ENCODE results near the gene GOLT1A. TPM values are rescaled to one million over a fixed set of nuclear protein-coding genes. Genes with fewer than 3 reads are reported as not detected.

The GOLT1A gene
- total RNA-seq, 1 donor from 2014 or later: not detected

DNA sequence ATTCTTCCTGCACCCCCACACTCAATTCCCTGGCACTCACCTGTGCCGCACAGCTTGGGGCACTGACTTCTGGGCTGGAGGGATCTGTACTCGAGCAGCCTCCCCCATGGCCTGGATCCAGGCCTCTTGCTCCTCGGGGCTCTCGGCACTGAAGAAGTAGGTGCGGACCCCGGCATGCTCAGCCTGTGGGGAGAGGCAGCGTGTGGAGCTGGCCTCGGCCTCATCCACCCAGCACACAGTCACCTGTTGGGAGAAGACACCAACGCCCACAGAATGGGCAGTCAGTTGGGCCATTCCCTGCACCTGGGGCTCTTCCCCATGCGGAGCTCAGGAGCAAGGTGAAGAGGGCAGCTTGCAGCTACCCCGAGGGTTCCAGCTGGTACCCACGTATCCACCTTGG lies 47.5 kb upstream of the GOLT1A start:
- Mint-ChIP-seq H3K4me3 (ENCODE audit: unreplicated experiment) (no peak overlapping the region), H3K27me3 (ENCODE audit: unreplicated experiment) (peaks cover 23% of the 10 kb centered on the region), H3K4me1 (ENCODE audit: unreplicated experiment) (peaks cover 7% of the 10 kb centered on the region), H3K27ac (ENCODE audit: unreplicated experiment) (no peak overlapping the region), H3K9me3 (ENCODE audit: unreplicated experiment) (no peaks in the 10 kb centered on the region), H3K36me3 (ENCODE audit: unreplicated experiment) (no peaks in the 10 kb centered on the region)
- no peak for DNase-seq (ENCODE audit: extremely low spot score, unreplicated experiment)
- TF ChIP-seq, protein P1, sequence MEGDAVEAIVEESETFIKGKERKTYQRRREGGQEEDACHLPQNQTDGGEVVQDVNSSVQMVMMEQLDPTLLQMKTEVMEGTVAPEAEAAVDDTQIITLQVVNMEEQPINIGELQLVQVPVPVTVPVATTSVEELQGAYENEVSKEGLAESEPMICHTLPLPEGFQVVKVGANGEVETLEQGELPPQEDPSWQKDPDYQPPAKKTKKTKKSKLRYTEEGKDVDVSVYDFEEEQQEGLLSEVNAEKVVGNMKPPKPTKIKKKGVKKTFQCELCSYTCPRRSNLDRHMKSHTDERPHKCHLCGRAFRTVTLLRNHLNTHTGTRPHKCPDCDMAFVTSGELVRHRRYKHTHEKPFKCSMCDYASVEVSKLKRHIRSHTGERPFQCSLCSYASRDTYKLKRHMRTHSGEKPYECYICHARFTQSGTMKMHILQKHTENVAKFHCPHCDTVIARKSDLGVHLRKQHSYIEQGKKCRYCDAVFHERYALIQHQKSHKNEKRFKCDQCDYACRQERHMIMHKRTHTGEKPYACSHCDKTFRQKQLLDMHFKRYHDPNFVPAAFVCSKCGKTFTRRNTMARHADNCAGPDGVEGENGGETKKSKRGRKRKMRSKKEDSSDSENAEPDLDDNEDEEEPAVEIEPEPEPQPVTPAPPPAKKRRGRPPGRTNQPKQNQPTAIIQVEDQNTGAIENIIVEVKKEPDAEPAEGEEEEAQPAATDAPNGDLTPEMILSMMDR (IDR thresholded peaks at IDR 0.05): no peak

DNA sequence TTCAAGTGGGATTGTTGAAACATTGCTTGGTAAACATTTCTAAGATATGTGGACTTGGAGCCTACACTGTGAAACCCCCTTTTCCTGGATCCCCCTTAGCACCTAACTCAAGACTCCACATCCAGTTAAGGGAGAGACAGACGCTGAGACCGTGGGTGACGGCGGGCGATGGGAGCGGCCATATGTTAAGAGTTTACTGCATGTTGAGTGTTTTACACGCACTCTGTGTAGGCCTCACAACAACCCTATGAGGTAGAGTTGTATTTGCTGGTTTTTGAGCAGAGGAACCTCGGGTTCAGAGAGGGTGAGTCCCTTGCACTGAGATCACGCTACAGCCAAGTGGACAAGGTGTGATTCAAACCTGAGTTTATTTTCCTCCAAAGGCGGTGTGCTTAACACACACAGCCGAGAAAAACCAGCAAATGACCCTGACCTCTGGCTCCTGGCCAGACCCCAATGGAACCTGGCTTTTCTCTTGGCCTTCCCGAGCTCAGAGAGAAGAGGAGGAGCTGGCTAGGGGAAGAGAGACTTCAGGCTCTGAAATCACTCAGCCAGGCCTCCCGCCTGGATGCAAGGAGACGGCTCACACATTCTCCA lies 46.9 kb upstream of the GOLT1A start:
- Mint-ChIP-seq H3K4me1 (ENCODE audit: unreplicated experiment) (peaks cover 13% of the 10 kb centered on the region), H3K9me3 (ENCODE audit: unreplicated experiment) (no peaks in the 10 kb centered on the region), H3K27me3 (ENCODE audit: unreplicated experiment) (peaks cover 23% of the 10 kb centered on the region), H3K27ac (ENCODE audit: unreplicated experiment) (no peak overlapping the region), H3K36me3 (ENCODE audit: unreplicated experiment) (no peaks in the 10 kb centered on the region), H3K4me3 (ENCODE audit: unreplicated experiment) (no peak overlapping the region)
- no peak for DNase-seq (ENCODE audit: extremely low spot score, unreplicated experiment)
- TF ChIP-seq, protein P1 (IDR thresholded peaks at IDR 0.05): no peak

DNA sequence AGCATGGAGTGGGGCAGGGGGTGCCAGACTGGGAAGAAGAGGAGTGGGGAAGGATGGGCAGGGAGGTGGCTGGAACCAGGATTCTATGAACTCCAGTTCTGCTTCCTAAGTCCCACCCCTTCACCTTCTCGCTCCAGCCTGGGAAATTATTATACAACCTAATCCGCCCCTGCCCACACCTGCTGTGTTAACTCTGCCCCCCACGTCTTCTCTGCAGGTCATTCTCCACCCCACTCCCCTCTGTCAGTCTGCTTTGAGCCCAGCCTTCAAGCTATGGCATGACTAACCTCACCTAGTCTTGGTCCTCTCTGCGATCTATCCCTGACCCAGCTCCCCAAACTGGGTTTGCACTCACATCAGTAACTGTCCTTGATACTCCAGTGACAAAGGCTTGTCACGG lies 46.0 kb upstream of the GOLT1A start:
- Mint-ChIP-seq H3K27me3 (ENCODE audit: unreplicated experiment) (peaks cover 18% of the 10 kb centered on the region), H3K27ac (ENCODE audit: unreplicated experiment) (no peak overlapping the region), H3K9me3 (ENCODE audit: unreplicated experiment) (no peaks in the 10 kb centered on the region), H3K4me1 (ENCODE audit: unreplicated experiment) (peaks cover 20% of the 10 kb centered on the region), H3K4me3 (ENCODE audit: unreplicated experiment) (no peak overlapping the region), H3K36me3 (ENCODE audit: unreplicated experiment) (no peaks in the 10 kb centered on the region)
- no peak for DNase-seq (ENCODE audit: extremely low spot score, unreplicated experiment)
- TF ChIP-seq, protein P1 (IDR thresholded peaks at IDR 0.05): no peak

DNA sequence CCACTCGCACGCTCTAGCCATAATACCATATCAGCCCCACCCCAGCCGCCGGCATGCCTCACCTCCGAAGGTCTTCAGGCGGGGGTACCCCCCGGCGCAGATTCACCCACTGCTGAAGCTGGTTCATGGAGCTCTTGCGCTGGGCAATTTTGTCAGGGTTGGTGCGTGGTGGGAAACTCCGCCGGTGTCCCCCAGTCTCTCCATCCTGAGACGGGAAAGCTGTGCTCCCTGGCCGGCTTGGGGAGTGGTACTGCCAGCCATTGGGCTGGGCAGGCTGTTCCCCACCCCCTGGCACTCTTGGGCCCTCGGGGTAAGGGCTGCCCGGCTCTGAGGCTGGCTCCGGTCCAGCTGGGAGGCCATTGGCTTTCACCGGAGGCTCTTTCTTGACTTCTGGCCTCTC lies 45.4 kb upstream of the GOLT1A start:
- no peak overlapping the region for H3K4me3 Mint-ChIP-seq (ENCODE audit: unreplicated experiment)
- peaks cover 16% of the 10 kb centered on the region for H3K27me3 Mint-ChIP-seq (ENCODE audit: unreplicated experiment)
- no peak overlapping the region for H3K27ac Mint-ChIP-seq (ENCODE audit: unreplicated experiment)
- H3K4me1 Mint-ChIP-seq (ENCODE audit: unreplicated experiment): peaks cover 20% of the 10 kb centered on the region
- no peak for DNase-seq (ENCODE audit: extremely low spot score, unreplicated experiment)
- H3K36me3 Mint-ChIP-seq (ENCODE audit: unreplicated experiment): no peaks in the 10 kb centered on the region
- no peaks in the 10 kb centered on the region for H3K9me3 Mint-ChIP-seq (ENCODE audit: unreplicated experiment)
- TF ChIP-seq, protein P1 (IDR thresholded peaks at IDR 0.05): no peak

DNA sequence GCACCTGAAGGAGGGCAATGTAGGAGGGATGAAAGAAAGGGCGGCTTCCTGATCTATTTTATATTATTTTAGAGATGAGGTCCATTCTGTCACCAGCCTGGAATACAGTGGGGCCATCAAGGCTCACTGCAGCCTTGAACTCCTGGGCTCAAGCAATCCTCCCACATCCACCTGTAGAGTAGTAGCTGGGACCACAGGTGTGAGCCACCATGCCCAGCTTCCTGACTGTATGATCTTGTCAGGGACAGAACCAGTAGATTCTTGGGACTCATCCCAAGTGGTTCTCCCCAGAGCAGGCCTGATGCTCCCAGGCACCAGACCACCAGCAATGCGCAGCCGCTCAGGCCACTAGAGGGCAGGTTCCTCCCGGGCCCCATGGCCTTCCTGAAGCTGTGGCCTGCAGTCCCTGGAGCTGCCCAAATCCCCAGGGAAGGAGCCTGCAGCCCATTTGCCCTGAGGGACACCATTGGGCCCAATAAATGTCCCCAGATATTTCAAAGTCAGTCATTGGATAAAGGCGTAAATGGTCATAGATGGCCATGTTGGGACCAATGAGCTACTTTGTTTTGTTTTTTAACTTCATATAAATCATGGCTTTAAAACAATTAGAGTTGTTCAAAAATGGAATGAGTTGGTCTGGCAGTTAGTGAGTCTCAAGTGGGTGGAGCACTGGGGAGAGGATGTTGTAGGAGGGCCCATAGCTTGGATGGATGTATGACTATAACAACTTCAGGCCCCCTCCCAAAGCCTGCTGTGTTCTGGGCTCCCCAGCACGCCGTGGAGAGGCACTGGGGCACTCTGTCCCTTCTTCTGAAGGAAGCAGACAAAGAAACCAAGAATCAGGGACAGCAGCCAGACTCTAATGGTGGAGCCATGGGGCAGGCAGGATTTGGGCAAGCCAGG lies 44.7 kb upstream of the GOLT1A start:
- Mint-ChIP-seq H3K27ac (ENCODE audit: unreplicated experiment) (no peak overlapping the region), H3K27me3 (ENCODE audit: unreplicated experiment) (peaks cover 12% of the 10 kb centered on the region), H3K9me3 (ENCODE audit: unreplicated experiment) (no peaks in the 10 kb centered on the region), H3K4me1 (ENCODE audit: unreplicated experiment) (peaks cover 18% of the 10 kb centered on the region), H3K36me3 (ENCODE audit: unreplicated experiment) (no peaks in the 10 kb centered on the region), H3K4me3 (ENCODE audit: unreplicated experiment) (no peak overlapping the region)
- TF ChIP-seq, protein P1 (IDR thresholded peaks at IDR 0.05): peak; percentile 59
- DNase-seq (ENCODE audit: extremely low spot score, unreplicated experiment): no peak
